Measurements from ENCODE around the gene SPSB4. TPM values are rescaled to one million over a fixed set of nuclear protein-coding genes. Genes with fewer than 3 reads are reported as not detected.
"Not testable (repeated sequence)": the region's sequence is repeated elsewhere in the genome, so short reads cannot be mapped to it uniquely, and the experiment has no call there.

The SPSB4 gene
- total and polyA plus RNA-seq, 10 of the 15 experiments (the other 5 are each of a cell fraction or from before 2014, with no cell fraction given): not detected

GRCh38 chr3:141116721-141117120 lies 65.6 kb downstream of the SPSB4 start:
- in situ Hi-C loops (cut with MboI): no loop called here
- no peaks in the 10 kb centered on the region for H3K9me3 ChIP-seq (replicated peaks; ENCODE audit: control insufficient read depth, insufficient read depth, low read length)
- POLR2A ChIA-PET: no interaction called here

DNA sequence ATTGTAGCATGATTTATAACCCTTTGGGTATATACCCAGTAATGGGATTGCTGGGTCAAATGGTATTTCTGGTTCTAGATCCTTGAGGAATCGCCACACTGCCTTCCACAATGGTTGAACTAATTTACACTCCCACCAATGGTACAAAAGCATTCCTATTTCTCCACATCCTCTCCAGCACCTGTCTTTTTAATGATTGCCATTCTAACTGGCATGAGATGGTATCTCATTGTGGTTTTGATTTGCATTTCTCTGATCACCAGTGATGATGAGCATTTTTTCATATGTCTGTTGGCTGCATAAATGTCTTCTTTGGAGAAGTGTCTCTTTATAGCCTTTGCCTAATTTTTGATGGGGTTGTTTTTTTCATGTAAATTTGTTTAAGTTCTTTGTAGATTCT lies 66.8 kb downstream of the SPSB4 start:
- POLR2A ChIA-PET; H3K27ac ChIP-seq (ENCODE audit: control insufficient read depth, insufficient read depth): not testable (repeated sequence)

More at GRCh38 chr3:141116721-141117120, 65.6 kb downstream of the SPSB4 start:
- no peaks in the 10 kb centered on the region for H3K79me2 ChIP-seq (ENCODE audit: control insufficient read depth, insufficient read depth, low read length)
- BruUV-seq (replicated peaks): no TSS peak
- H3K4me1 ChIP-seq (ENCODE audit: control insufficient read depth, insufficient read depth, low read length): no peaks in the 10 kb centered on the region
- ChIA-PET CTCF (interaction anchor here (0.6 to 3.5 kb wide), 4 partner anchors 11 to 567 kb away, joined by 4 to 17 read pairs (median 6); no protein-coding TSS in a partner anchor), RAD21 (ENCODE audit: unreplicated experiment) (no interaction called here), SMC1A (ENCODE audit: uncharacterized antibody, unreplicated experiment) (interaction anchor here (1.3 to 2.8 kb wide), 2 partner anchors 13 to 117 kb away, joined by 3 to 8 read pairs; no protein-coding TSS in a partner anchor)
- H3K4me3 ChIP-seq: no peak overlapping the region
- no peak for TF ChIP-seq CBFB (IDR thresholded peaks at IDR 0.05; ENCODE audit: low read depth)
- no peak for TF ChIP-seq CBX3 (IDR thresholded peaks at IDR 0.05; ENCODE audit: borderline replicate concordance, low read depth)
- TF ChIP-seq CHD1 (IDR thresholded peaks at IDR 0.05; ENCODE audit: low read depth, low read length): no peak
- TF ChIP-seq, protein P1, sequence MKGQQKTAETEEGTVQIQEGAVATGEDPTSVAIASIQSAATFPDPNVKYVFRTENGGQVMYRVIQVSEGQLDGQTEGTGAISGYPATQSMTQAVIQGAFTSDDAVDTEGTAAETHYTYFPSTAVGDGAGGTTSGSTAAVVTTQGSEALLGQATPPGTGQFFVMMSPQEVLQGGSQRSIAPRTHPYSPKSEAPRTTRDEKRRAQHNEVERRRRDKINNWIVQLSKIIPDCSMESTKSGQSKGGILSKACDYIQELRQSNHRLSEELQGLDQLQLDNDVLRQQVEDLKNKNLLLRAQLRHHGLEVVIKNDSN (IDR thresholded peaks at IDR 0.05; ENCODE audit: borderline replicate concordance, extremely low read length, insufficient read depth, low read depth, low read length): no peak
- TF ChIP-seq ESRRA (IDR thresholded peaks at IDR 0.05; ENCODE audit: low read length): no peak
- TF ChIP-seq SRF (IDR thresholded peaks at IDR 0.05; ENCODE audit: low read depth in 2 of 2, low read length in 2 of 2): no peak
- TF ChIP-seq ZZZ3 (IDR thresholded peaks at IDR 0.05; ENCODE audit: control insufficient read depth, insufficient read length, low read depth): no peak
- TF ChIP-seq TARDBP (IDR thresholded peaks at IDR 0.05; ENCODE audit: borderline replicate concordance): no peak
- no peak for TF ChIP-seq FOXK2 (IDR thresholded peaks at IDR 0.05)
- TF ChIP-seq NR2C1 (IDR thresholded peaks at IDR 0.05): no peak
- TF ChIP-seq SIX5 (IDR thresholded peaks at IDR 0.05; ENCODE audit: low read depth, low read length, severe bottlenecking): no peak
- no peak for TF ChIP-seq MYB (IDR thresholded peaks at IDR 0.05; ENCODE audit: borderline replicate concordance, low read depth, low read length)
- TF ChIP-seq TBL1XR1 (IDR thresholded peaks at IDR 0.05; ENCODE audit: low read depth, low read length): no peak
- TF ChIP-seq CHD4 (IDR thresholded peaks at IDR 0.05): no peak
- H4K20me1 ChIP-seq (ENCODE audit: control insufficient read depth, insufficient read depth): no peaks in the 10 kb centered on the region
- no peak overlapping the region for H3K4me2 ChIP-seq (ENCODE audit: control insufficient read depth, insufficient read depth)
- WGBS (ENCODE audit: insufficient coverage, insufficient replicate concordance, low lambda C conversion rate, missing lambda C conversion rate): 53% methylated on average over 1 of the region's 1 CpG
- FAIRE-seq (no peak), DNase-seq (ENCODE audit: low read depth, low spot score) (no peak), ATAC-seq (no peak)
- H3K27ac ChIP-seq (ENCODE audit: control insufficient read depth, insufficient read depth): no peak overlapping the region
- intact Hi-C loops (cut with micrococcal nuclease; ENCODE audit: unreplicated experiment): no loop called here
- H3K9ac ChIP-seq (ENCODE audit: control insufficient read depth, insufficient read depth, low read length): no peak overlapping the region
- H2AFZ ChIP-seq (ENCODE audit: control insufficient read depth, low read depth, low read length): no peak overlapping the region
- no peaks in the 10 kb centered on the region for H3K27me3 ChIP-seq (replicated peaks in 1 of 2; ENCODE audit: control insufficient read depth in 2 of 2, insufficient read depth in 2 of 2, low read length in 1 of 2)
- H3K36me3 ChIP-seq (ENCODE audit: control insufficient read depth in 2 of 2, insufficient read depth in 2 of 2, low read length in 1 of 2): no peaks in the 10 kb centered on the region

More for the DNA sequence above, 66.8 kb downstream of the SPSB4 start:
- H3K4me2 ChIP-seq (ENCODE audit: control insufficient read depth, insufficient read depth); H3K4me3 ChIP-seq; ATAC-seq; SMC1A ChIA-PET (ENCODE audit: uncharacterized antibody, unreplicated experiment); CTCF ChIA-PET; H4K20me1 ChIP-seq (ENCODE audit: control insufficient read depth, insufficient read depth); BruUV-seq (replicated peaks); RAD21 ChIA-PET (ENCODE audit: unreplicated experiment); intact Hi-C loops (cut with micrococcal nuclease; ENCODE audit: unreplicated experiment); in situ Hi-C loops (cut with MboI); DNase-seq (ENCODE audit: low read depth, low spot score); H3K4me1 ChIP-seq (ENCODE audit: control insufficient read depth, insufficient read depth, low read length); H3K36me3 ChIP-seq (ENCODE audit: control insufficient read depth in 2 of 2, insufficient read depth in 2 of 2, low read length in 1 of 2); H3K27me3 ChIP-seq (replicated peaks in 1 of 2; ENCODE audit: control insufficient read depth in 2 of 2, insufficient read depth in 2 of 2, low read length in 1 of 2); H3K9ac ChIP-seq (ENCODE audit: control insufficient read depth, insufficient read depth, low read length); H2AFZ ChIP-seq (ENCODE audit: control insufficient read depth, low read depth, low read length); FAIRE-seq; H3K79me2 ChIP-seq (ENCODE audit: control insufficient read depth, insufficient read depth, low read length); H3K9me3 ChIP-seq (replicated peaks; ENCODE audit: control insufficient read depth, insufficient read depth, low read length): not testable (repeated sequence)
- WGBS (ENCODE audit: insufficient coverage, insufficient replicate concordance, low lambda C conversion rate, missing lambda C conversion rate): 0% methylated on average over 1 of the region's 1 CpG

Measured in GM12878 (cell line).